ENCODE data around the gene MRPS22. TPM values are rescaled to one million over a fixed set of nuclear protein-coding genes. Genes with fewer than 3 reads are reported as not detected.

Gene MRPS22
- total and polyA plus RNA-seq, 7 donors: 39.2 to 78.4 (median 53.6) TPM

GRCh38 chr3:139324456-139324855 is 19.4 kb upstream of the MRPS22 start:
- Histone ChIP-seq H3K9me3 (no peaks in the 10 kb centered on the region), H3K27me3 (no peaks in the 10 kb centered on the region), H3K27ac (no peak overlapping the region), H3K36me3 (no peaks in the 10 kb centered on the region), H3K4me1 (peaks cover 0 to 6% (median 0%) of the 10 kb centered on the region in 4 donors), H3K4me3 (no peak overlapping the region)
- TF ChIP-seq EP300 (IDR thresholded peaks at IDR 0.05) (no peak), POLR2A (IDR thresholded peaks at IDR 0.05) (no peak), POLR2AphosphoS5 (IDR thresholded peaks at IDR 0.05) (no peak), CTCF (IDR thresholded peaks at IDR 0.05) (no peak)
- 63 to 79% methylated on average over 5 of the region's 5 CpGs for WGBS, 2 donors
- no peak for DNase-seq
- intact Hi-C loops (cut with DNase I): loop anchor here (2.0 kb wide), 1 partner anchor 206 kb away; no protein-coding TSS in a partner anchor

GRCh38 chr3:139325551-139325950 is 18.3 kb upstream of the MRPS22 start:
- H3K27ac ChIP-seq: no peak overlapping the region
- no peak overlapping the region for H3K4me3 ChIP-seq
- H3K27me3 ChIP-seq: peaks cover 0 to 8% (median 0%) of the 10 kb centered on the region in 3 donors
- no peaks in the 10 kb centered on the region for H3K9me3 ChIP-seq
- 79 to 83% methylated on average over 3 of the region's 3 CpGs for WGBS, 2 donors
- intact Hi-C loops (cut with DNase I): loop anchor here (2.0 kb wide), 1 partner anchor 207 kb away; no protein-coding TSS in a partner anchor
- H3K36me3 ChIP-seq: no peaks in the 10 kb centered on the region
- no peak for DNase-seq
- TF ChIP-seq POLR2AphosphoS5 (IDR thresholded peaks at IDR 0.05): no peak
- no peak for TF ChIP-seq EP300 (IDR thresholded peaks at IDR 0.05)
- TF ChIP-seq CTCF (IDR thresholded peaks at IDR 0.05): no peak
- TF ChIP-seq POLR2A (IDR thresholded peaks at IDR 0.05): no peak
- peaks cover 0 to 9% (median 0%) of the 10 kb centered on the region in 4 donors for H3K4me1 ChIP-seq

- no peaks in the 10 kb centered on the region for H3K36me3 ChIP-seq
- H3K9me3 ChIP-seq: no peaks in the 10 kb centered on the region
- WGBS, 2 donors: 86 to 91% methylated on average over 5 of the region's 5 CpGs
- intact Hi-C loops (cut with DNase I): no loop called here
- TF ChIP-seq EP300 (IDR thresholded peaks at IDR 0.05) (no peak), CTCF (IDR thresholded peaks at IDR 0.05) (no peak), POLR2A (IDR thresholded peaks at IDR 0.05) (no peak), POLR2AphosphoS5 (IDR thresholded peaks at IDR 0.05) (no peak)
- H3K27ac ChIP-seq: no peak overlapping the region
- H3K27me3 ChIP-seq: peaks cover 0 to 14% (median 0%) of the 10 kb centered on the region in 3 donors
- H3K4me1 ChIP-seq: peaks cover 0 to 9% (median 0%) of the 10 kb centered on the region in 4 donors
- DNase-seq: no peak
- H3K4me3 ChIP-seq: no peak overlapping the region
These were observed 17.7 kb upstream of the MRPS22 start for GRCh38 chr3:139326131-139326530.

- TF ChIP-seq POLR2A (IDR thresholded peaks at IDR 0.05) (no peak), CTCF (IDR thresholded peaks at IDR 0.05) (no peak), EP300 (IDR thresholded peaks at IDR 0.05) (no peak), POLR2AphosphoS5 (IDR thresholded peaks at IDR 0.05) (no peak)
- no peak overlapping the region for H3K4me3 ChIP-seq
- DNase-seq: no peak
- no peaks in the 10 kb centered on the region for H3K36me3 ChIP-seq
- H3K27me3 ChIP-seq: peaks cover 0 to 16% (median 0%) of the 10 kb centered on the region in 3 donors
- 80 to 83% methylated on average over 4 of the region's 4 CpGs for WGBS, 2 donors
- peaks cover 0 to 9% (median 0%) of the 10 kb centered on the region in 4 donors for H3K4me1 ChIP-seq
- intact Hi-C loops (cut with DNase I): no loop called here
- no peaks in the 10 kb centered on the region for H3K9me3 ChIP-seq
- no peak overlapping the region for H3K27ac ChIP-seq
These were observed 17.1 kb upstream of the MRPS22 start for GRCh38 chr3:139326707-139327106.

- Histone ChIP-seq H3K9me3 (no peaks in the 10 kb centered on the region), H3K27ac (no peak overlapping the region), H3K4me1 (peaks cover 0 to 9% (median 0%) of the 10 kb centered on the region in 4 donors), H3K36me3 (no peaks in the 10 kb centered on the region), H3K27me3 (peaks cover 0 to 16% (median 0%) of the 10 kb centered on the region in 3 donors), H3K4me3 (no peak overlapping the region)
- TF ChIP-seq POLR2A (IDR thresholded peaks at IDR 0.05) (no peak), EP300 (IDR thresholded peaks at IDR 0.05) (no peak), CTCF (IDR thresholded peaks at IDR 0.05) (no peak), POLR2AphosphoS5 (IDR thresholded peaks at IDR 0.05) (no peak)
- WGBS, 2 donors: 89 to 90% methylated on average over 5 of the region's 5 CpGs
- intact Hi-C loops (cut with DNase I): no loop called here
- DNase-seq: no peak
These were observed 16.6 kb upstream of the MRPS22 start for GRCh38 chr3:139327231-139327630.

Measured in sigmoid colon (tissue), 7 donors.